D721Med (cell line): ENCODE results near the gene KRT82.
"Not testable (repeated sequence)": the region's sequence is repeated elsewhere in the genome, so short reads cannot be mapped to it uniquely, and the experiment has no call there.

Source experiments
- DNase-seq: peaks from one replicate; pipeline ENCODE4 v3.0.0; 2011; ENCODE audit warnings: low spot score; ENCODE audit not compliant: insufficient read length
- FAIRE-seq: peaks from 2 replicates; lab custom pipeline; 2011; peaks lifted over from hg19 to GRCh38; lab: Jason Lieb, UNC
- TF ChIP-seq, protein P1 (sequence below): IDR thresholded peaks from 2 replicates; pipeline ENCODE4 v1.5.1; 2012; ENCODE audit warnings: mild to moderate bottlenecking, control low read depth; ENCODE audit not compliant: insufficient read depth; ENCODE audit errors: missing control alignments

The KRT82 gene

DNA sequence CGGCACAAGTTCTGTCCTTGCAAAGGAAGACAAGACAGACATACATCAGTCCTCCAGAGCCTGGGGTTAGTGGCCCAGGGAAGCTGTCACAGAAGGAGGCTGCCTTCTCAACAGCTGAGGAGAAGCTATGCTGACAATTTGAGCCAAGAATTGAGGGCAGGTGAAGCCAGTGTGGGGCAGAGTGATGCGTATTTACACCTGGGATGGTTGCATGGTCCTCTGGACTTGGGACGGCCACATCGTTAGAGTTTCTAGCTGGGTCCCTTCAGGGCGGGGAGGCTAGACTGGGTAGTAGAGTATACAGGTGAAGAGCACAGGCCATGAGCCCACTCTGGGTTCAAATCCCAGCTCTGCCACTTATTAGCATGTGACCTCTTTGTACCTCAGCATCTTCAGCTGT lies 55.3 kb downstream of the KRT82 start:
- DNase-seq (no peak), FAIRE-seq (no peak)
- TF ChIP-seq, protein P1, sequence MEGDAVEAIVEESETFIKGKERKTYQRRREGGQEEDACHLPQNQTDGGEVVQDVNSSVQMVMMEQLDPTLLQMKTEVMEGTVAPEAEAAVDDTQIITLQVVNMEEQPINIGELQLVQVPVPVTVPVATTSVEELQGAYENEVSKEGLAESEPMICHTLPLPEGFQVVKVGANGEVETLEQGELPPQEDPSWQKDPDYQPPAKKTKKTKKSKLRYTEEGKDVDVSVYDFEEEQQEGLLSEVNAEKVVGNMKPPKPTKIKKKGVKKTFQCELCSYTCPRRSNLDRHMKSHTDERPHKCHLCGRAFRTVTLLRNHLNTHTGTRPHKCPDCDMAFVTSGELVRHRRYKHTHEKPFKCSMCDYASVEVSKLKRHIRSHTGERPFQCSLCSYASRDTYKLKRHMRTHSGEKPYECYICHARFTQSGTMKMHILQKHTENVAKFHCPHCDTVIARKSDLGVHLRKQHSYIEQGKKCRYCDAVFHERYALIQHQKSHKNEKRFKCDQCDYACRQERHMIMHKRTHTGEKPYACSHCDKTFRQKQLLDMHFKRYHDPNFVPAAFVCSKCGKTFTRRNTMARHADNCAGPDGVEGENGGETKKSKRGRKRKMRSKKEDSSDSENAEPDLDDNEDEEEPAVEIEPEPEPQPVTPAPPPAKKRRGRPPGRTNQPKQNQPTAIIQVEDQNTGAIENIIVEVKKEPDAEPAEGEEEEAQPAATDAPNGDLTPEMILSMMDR = no peak

DNA sequence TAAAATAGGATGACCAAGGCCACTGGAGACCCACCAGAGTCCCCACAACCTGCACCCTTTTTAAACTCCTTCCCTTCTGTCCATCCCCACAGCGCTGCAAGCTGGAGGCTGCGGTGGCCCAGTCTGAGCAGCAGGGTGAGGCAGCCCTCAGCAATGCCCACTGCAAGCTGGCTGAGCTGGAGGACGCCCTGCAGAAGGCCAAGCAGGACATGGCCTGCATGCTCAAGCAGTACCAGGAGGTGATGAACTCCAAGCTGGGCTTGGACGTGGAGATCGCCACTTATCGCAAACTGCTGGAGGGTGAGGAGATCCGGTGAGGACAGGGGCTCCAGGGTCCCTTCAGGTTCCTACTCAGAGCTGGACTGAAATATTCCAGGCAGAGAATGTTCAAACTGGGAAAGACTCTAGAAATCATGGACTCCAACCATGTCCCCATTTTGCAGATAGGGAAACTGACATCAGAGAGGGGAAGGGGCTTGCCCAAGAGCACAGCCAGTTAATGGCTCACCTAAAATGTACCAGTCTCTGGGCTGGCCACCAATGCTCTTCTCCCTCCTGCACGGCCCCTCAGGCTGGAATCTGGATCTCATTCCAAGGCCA lies 56.0 kb downstream of the KRT82 start:
- TF ChIP-seq, protein P1 = no peak
- DNase-seq = no peak
- no peak for FAIRE-seq

DNA sequence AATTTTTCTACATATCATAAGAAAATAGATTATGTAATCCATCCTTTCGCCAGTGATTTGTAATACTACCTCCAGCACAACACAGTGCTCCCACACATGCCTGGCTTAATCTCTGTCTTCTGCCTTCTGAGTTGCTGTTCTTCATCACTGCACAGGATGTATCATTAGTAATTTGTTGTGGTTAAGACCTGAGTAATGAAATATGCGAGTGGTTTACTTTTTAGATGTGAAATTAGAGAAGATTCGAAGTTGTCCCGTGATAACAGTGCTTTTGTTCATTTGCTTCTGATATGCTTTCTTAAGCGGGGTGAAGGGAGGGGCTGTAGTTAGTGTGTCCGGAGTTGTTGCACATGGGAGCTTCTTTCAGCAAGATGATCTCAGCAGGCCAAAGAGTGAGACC lies 56.9 kb downstream of the KRT82 start:
- TF ChIP-seq, protein P1 = no peak
- no peak for DNase-seq
- no peak for FAIRE-seq

DNA sequence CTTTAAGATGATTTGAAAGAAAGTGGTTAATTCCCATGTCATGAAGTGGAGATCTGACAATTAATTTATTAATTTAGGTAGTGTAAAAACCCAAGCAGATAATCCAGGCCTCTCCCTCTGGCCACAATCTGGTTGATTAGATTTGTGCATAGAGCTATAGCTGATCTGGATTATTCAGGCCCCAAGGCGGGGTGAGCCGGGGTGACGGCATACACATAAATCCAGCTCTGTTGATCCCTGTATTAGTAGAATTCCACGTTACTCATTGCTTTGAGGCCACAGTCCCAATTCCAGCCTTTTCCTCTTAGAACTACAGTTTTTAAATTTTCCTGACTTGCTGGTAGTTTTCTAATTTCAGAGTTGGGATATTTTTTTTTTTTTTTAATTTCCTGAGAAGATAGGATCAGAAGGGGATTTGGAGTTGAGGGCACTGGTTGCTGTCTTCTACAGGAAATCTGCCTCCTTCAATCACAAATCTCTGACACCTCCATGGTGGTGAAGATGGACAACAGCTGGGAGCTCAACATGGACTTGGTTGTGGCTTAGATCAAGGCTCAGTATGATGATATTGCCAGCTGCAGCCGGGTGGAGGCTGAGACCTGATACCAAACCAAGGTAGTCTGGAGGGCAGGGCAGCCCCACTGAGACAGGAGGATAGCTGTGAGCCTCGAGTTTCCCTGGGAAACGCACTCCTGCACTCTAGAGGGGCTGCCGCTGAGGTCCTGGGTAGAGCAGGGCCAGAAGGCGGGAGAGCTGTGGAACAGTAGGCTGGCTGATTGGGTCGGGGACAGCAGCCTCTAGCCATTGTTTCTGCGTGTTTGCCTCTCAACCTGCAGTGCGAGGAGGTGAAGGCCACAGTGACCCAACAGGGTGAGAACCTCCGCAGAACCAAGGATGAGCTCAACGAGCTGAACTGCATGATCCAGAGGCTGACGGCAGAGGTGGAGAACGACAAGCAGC lies 58.3 kb downstream of the KRT82 start:
- FAIRE-seq (no peak), DNase-seq (no peak)
- TF ChIP-seq, protein P1 = no peak

DNA sequence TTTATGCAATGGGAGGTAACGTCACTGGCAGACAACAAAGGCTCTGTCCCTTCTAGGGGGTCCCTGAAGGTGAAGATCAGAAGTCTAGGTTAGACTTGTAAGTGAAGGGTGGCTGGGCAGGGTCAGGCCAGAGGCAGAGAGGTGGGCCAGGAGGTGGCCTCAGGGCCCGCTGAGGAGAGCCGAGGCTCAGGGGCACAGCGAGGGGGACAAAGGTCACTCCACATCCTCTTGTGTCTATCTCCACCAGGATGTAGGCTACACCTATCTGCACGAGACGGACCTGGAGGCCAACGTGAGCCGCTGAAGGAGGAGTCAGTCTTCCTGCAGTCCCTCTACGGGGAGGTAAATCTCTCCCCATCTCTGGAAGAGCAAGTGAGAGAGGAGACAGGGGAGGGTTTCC lies 59.1 kb downstream of the KRT82 start:
- TF ChIP-seq, protein P1 = no peak
- FAIRE-seq = no peak
- no peak for DNase-seq

DNA sequence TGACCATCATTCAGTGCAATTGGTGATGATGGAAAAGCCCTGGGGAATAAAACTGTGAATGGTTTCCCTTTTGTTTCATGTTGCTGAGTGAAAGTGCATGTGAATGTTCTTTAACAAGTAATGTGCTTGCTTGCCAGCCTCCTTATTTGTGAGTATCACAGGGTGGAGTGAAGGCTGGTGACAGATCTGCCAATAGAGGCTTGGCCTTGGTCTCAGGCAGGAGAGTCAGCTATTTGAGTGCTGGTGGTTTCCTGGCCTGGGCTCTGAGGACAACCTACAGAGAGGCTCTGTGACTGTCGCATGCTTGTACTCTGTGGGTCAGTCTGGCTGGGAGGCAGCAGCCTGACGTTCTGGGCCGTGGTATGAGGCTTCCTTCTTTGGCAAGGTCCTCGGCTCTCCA lies 59.5 kb downstream of the KRT82 start:
- DNase-seq = no peak
- TF ChIP-seq, protein P1 = no peak
- no peak for FAIRE-seq

DNA sequence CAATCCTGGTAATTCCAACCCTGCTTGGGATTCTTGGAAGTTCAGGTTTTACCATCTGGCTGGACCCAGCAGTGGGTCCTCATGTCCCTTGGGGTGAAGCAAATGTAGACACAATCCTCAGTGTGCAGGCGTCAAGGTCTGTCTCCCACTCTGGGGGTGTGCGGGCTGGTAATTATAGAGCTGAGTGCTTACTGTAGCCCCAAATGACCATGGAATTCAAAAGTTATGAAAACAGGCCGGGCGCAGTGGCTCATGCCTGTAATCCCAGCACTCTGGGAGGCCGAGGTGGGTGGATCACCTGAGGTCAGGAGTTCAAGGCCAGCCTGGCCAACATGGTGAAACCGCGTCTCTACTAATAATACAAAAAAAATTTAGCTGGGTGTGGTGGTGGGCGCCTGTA lies 61.1 kb downstream of the KRT82 start:
- DNase-seq, FAIRE-seq: not testable (repeated sequence)
